Peyer's patch (tissue), 4 donors: ENCODE results near the gene ERVV-1. TPM values are rescaled to one million over a fixed set of nuclear protein-coding genes. Genes with fewer than 3 reads are reported as not detected.

Experiments used
- DNase-seq, 3 donors: peaks; one replicate each; pipeline ENCODE4 v3.0.0-alpha.2; 2017 to 2019
- H3K27ac ChIP-seq, 4 donors: fragments of 200-600 bp; sonication (generic); one replicate each; pipeline ENCODE4 v1.5.1; 2016 to 2019
- H3K27me3 ChIP-seq, 2 donors: fragments of 200-600 bp; sonication (generic); one replicate each; pipeline ENCODE4 v1.5.1; 2019
- H3K36me3 ChIP-seq, 3 donors: fragments of 200-600 bp; sonication (generic); one replicate each; pipeline ENCODE4 v1.5.1; 2016 to 2019
- H3K4me1 ChIP-seq, 4 donors: fragments of 200-600 bp; sonication (generic); one replicate each; pipeline ENCODE4 v1.5.1; 2016 to 2019
- H3K4me3 ChIP-seq, 4 donors: fragments of 200-600 bp; sonication (generic); 1 replicate in 3 of 4; 2 replicates in 1 of 4; pipeline ENCODE4 v1.5.1; 2016 to 2019; ENCODE audit warnings: mild to moderate bottlenecking in 1 of 4
- H3K9me3 ChIP-seq, 4 donors: fragments of 200-600 bp; sonication (generic); one replicate each; pipeline ENCODE4 v1.5.1; 2016 to 2019; ENCODE audit warnings: mild to moderate bottlenecking in 1 of 4
- POLR2A ChIP-seq, 2 donors: fragments of 450-650 bp; IDR thresholded peaks; one replicate each; pipeline ENCODE4 v1.5.1; 2017; ENCODE audit warnings: antibody characterized with exemption in 2 of 2, mild to moderate bottlenecking in 2 of 2, moderate library complexity in 2 of 2
- total RNA-seq, 4 donors: library from RNA; depleted of rRNA; stranded (reverse); fragments of >200 nt; gene quantifications; one replicate each; pipeline ENCODE4 v1.1.0, GENCODE V29; 2016
- TF ChIP-seq, protein P1 (sequence below), 6 experiments: fragments of 450-650 bp in 4 of 6; fragments of 200-600 bp in 2 of 6; sonication (generic) in 1 of 6; IDR thresholded peaks; one replicate each; pipeline ENCODE4 v1.5.1; 2017 to 2019; ENCODE audit warnings: antibody characterized with exemption in 6 of 6, mild to moderate bottlenecking in 3 of 6, moderate library complexity in 1 of 6

ERVV-1 gene
- total RNA-seq, 4 donors from 2014 or later: not detected

DNA sequence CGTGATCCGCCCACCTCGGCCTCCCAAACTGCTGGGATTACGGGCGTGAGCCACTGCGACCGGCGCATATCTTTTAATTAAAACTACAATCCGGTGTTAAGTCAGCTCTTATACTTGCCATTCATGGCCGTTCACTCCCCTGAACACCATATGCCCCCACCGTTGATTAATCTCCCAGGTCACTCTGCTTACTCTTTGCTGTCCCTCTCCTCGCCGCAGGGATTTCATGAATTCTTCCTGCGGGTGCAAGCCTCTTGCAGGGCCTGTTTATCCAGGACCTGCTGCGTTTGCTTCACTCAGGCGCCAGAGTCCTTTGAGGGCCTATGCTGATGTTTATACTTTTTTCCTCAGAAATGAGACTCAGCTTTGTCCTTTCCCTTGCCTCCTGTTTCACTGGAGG is 31.8 kb downstream of the ERVV-1 start:
- H3K9me3 ChIP-seq: peaks cover 0 to 39% (median 7%) of the 10 kb centered on the region in 4 donors
- H3K36me3 ChIP-seq: no peaks in the 10 kb centered on the region
- TF ChIP-seq, protein P1, sequence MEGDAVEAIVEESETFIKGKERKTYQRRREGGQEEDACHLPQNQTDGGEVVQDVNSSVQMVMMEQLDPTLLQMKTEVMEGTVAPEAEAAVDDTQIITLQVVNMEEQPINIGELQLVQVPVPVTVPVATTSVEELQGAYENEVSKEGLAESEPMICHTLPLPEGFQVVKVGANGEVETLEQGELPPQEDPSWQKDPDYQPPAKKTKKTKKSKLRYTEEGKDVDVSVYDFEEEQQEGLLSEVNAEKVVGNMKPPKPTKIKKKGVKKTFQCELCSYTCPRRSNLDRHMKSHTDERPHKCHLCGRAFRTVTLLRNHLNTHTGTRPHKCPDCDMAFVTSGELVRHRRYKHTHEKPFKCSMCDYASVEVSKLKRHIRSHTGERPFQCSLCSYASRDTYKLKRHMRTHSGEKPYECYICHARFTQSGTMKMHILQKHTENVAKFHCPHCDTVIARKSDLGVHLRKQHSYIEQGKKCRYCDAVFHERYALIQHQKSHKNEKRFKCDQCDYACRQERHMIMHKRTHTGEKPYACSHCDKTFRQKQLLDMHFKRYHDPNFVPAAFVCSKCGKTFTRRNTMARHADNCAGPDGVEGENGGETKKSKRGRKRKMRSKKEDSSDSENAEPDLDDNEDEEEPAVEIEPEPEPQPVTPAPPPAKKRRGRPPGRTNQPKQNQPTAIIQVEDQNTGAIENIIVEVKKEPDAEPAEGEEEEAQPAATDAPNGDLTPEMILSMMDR (IDR thresholded peaks at IDR 0.05): no peak
- no peak for TF ChIP-seq POLR2A (IDR thresholded peaks at IDR 0.05)
- H3K27me3 ChIP-seq: no peaks in the 10 kb centered on the region
- H3K27ac ChIP-seq: no peak overlapping the region
- DNase-seq: no peak
- H3K4me1 ChIP-seq: no peaks in the 10 kb centered on the region
- no peak overlapping the region for H3K4me3 ChIP-seq

DNA sequence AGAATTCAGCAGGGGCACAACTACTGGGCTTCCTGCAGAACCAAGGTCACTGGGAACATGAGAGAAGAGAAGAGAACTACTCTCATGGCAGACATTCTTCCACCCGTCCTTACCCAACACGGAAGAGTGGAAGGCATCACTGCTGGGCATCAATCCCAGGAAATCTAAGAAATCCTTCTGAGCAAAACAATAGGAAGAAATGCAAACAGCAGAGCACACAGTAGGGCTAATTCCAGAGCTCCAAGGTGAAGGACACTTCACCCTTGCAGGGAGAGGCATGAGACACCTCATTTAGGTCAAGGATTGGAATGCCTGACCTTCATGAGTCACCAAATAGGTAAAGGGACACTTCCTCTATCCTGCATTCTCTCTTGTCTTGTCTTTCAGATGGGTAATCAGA is 33.7 kb downstream of the ERVV-1 start:
- no peak overlapping the region for H3K4me3 ChIP-seq
- H3K36me3 ChIP-seq: no peaks in the 10 kb centered on the region
- peaks cover 0 to 39% (median 7%) of the 10 kb centered on the region in 4 donors for H3K9me3 ChIP-seq
- TF ChIP-seq, protein P1 (IDR thresholded peaks at IDR 0.05): no peak
- no peak for TF ChIP-seq POLR2A (IDR thresholded peaks at IDR 0.05)
- H3K27me3 ChIP-seq: no peaks in the 10 kb centered on the region
- H3K27ac ChIP-seq: no peak overlapping the region
- no peaks in the 10 kb centered on the region for H3K4me1 ChIP-seq
- no peak for DNase-seq

DNA sequence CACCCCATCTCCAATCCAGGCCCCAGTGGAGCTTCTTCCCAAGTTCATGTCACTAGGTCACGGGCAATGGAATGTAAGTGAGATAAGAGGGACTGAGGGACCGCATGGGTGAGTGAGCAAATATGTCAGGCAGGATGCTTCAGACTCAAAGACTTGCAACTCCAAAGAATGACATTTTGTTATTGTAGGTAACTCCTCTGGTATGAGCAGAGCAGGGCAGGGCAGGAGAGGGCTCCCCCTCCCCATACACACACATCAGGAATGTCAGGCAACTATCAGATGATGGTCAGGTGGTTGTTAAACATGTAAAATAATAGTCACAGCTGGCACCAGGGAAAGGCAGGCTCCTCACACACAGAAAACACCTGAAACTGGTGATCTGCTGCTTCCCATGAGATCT is 41.4 kb downstream of the ERVV-1 start:
- Histone ChIP-seq H3K9me3 (peaks cover 0 to 24% (median 10%) of the 10 kb centered on the region in 4 donors), H3K27me3 (no peaks in the 10 kb centered on the region), H3K27ac (no peak overlapping the region), H3K4me3 (no peak overlapping the region), H3K36me3 (no peaks in the 10 kb centered on the region), H3K4me1 (no peaks in the 10 kb centered on the region)
- DNase-seq: no peak
- no peak for TF ChIP-seq POLR2A (IDR thresholded peaks at IDR 0.05)
- TF ChIP-seq, protein P1 (IDR thresholded peaks at IDR 0.05): no peak

DNA sequence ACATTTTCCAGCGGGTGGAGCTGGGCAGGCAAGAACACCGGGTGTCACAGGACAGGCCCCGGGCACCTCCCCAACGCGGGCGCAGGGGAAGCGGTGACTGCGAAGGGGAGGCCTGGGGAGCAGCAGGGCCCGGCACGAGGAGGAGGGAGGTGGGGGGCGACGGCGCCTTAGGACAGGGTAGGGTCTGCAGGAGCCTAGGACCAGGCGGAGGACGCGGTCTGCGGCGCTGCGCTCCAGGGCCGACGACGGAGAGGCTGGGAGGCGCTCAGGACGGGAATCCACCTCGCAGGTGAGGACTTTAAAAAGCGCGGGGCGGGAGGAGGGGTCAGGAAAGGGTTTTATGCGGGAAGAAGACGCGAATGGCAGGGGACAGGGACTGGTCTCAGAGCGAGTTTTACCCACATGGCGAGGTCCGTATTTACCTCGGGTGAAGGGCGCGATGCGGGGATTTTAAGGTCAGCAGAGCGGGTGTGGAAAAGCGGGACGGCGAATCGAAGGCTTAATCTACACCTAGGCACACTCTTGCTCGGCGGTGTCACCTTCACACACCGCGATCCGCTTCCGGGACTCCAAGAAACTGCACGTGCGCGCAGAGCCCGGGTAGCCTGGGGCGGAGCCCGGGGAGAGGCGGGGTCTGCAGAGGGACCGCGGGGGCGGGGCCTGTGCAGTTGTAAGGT is 44.3 kb downstream of the ERVV-1 start:
- no peak for DNase-seq
- TF ChIP-seq, protein P1 (IDR thresholded peaks at IDR 0.05): no peak
- no peak for TF ChIP-seq POLR2A (IDR thresholded peaks at IDR 0.05)
- H3K9me3 ChIP-seq: peaks cover 0 to 30% (median 15%) of the 10 kb centered on the region in 4 donors
- no peaks in the 10 kb centered on the region for H3K27me3 ChIP-seq
- H3K36me3 ChIP-seq: no peaks in the 10 kb centered on the region
- H3K4me3 ChIP-seq: no peak overlapping the region
- no peaks in the 10 kb centered on the region for H3K4me1 ChIP-seq
- no peak overlapping the region for H3K27ac ChIP-seq

Other genes starting within 250 kb of the ERVV-1 start
- gene ZNF600, start 227.1 kb upstream of the ERVV-1 start, total RNA-seq: 10 to 100 TPM; 28.1 to 59.3 (median 42.8) TPM
- gene ZNF28, start 192.3 kb upstream of the ERVV-1 start, total RNA-seq: 10 to 100 TPM in 3 of 4 donors, 1 to 10 TPM in 1; 9.5 to 16.9 (median 12.8) TPM
- 10 to 100 TPM; 17.3 to 25.6 (median 18.5) TPM for gene ZNF468, start 156.3 kb upstream of the ERVV-1 start, total RNA-seq
- gene ZNF320, start 116.3 kb upstream of the ERVV-1 start, total RNA-seq: 10 to 100 TPM in 3 of 4 donors, 1 to 10 TPM in 1; 5.8 to 35.5 (median 17.8) TPM
- gene ZNF888, start 90.5 kb upstream of the ERVV-1 start, total RNA-seq: 1 to 10 TPM; 1.3 to 6.6 (median 5.3) TPM
- gene ZNF816, start 51.0 kb upstream of the ERVV-1 start, total RNA-seq: 10 to 100 TPM in 3 of 4 donors, 1 to 10 TPM in 1; 6.1 to 17.4 (median 11.4) TPM
- not detected for gene ERVV-2, start 30.8 kb downstream of the ERVV-1 start, total RNA-seq
- gene ZNF160, start 89.5 kb downstream of the ERVV-1 start, total RNA-seq: 10 to 100 TPM; 37.3 to 93.2 (median 64.7) TPM
- 1 to 10 TPM; 1.2 to 9.9 (median 2.6) TPM for gene ZNF415, start 119.0 kb downstream of the ERVV-1 start, total RNA-seq
- gene ZNF347, start 145.1 kb downstream of the ERVV-1 start, total RNA-seq: 10 to 100 TPM; 12.7 to 21.5 (median 16.1) TPM
- 1 to 10 TPM in 3 of 4 donors, not detected in 1; 1.4 to 6.0 (median 5.8) TPM for gene ZNF665, start 179.4 kb downstream of the ERVV-1 start, total RNA-seq
- 10 to 100 TPM in 2 of 4 donors, 1 to 10 TPM in 2; 2.8 to 13.2 (median 7.2) TPM for gene ZNF677, start 241.0 kb downstream of the ERVV-1 start, total RNA-seq
- gene VN1R2, start 244.4 kb downstream of the ERVV-1 start, total RNA-seq: not detected